Endothelial cell (in vitro differentiated cells): ENCODE data around the gene DIS3L2. TPM values are rescaled to one million over a fixed set of nuclear protein-coding genes. Genes with fewer than 3 reads are reported as not detected.

Source experiments
- DNase-seq: peaks from one replicate; pipeline ENCODE4 v3.0.0; 2021; ENCODE audit warnings: low spot score
- H3K27ac Mint-ChIP-seq: one replicate; pipeline ENCODE4 v1.8.0; 2021; ENCODE audit warnings: mixed read lengths, inconsistent platforms; ENCODE audit not compliant: unreplicated experiment
- H3K27me3 Mint-ChIP-seq: one replicate; pipeline ENCODE4 v1.8.0; 2021; ENCODE audit warnings: mild to moderate bottlenecking, moderate library complexity, mixed read lengths, inconsistent platforms; ENCODE audit not compliant: unreplicated experiment
- H3K36me3 Mint-ChIP-seq: one replicate; pipeline ENCODE4 v1.8.0; 2021; ENCODE audit warnings: mild to moderate bottlenecking, low read depth, mixed read lengths, inconsistent platforms; ENCODE audit not compliant: unreplicated experiment
- H3K4me1 Mint-ChIP-seq: one replicate; pipeline ENCODE4 v1.8.0; 2021; ENCODE audit warnings: mild to moderate bottlenecking, mixed read lengths, inconsistent platforms; ENCODE audit not compliant: unreplicated experiment
- H3K4me3 Mint-ChIP-seq: one replicate; pipeline ENCODE4 v1.8.0; 2021; ENCODE audit warnings: mild to moderate bottlenecking, mixed read lengths, inconsistent platforms; ENCODE audit not compliant: unreplicated experiment
- H3K9me3 Mint-ChIP-seq: one replicate; pipeline ENCODE4 v1.8.0; 2021; ENCODE audit warnings: mixed read lengths, inconsistent platforms; ENCODE audit not compliant: unreplicated experiment
- CTCF ChIP-seq: fragments of 200-600 bp; sonication (generic); IDR thresholded peaks from one replicate; pipeline ENCODE4 v1.5.0; 2021; ENCODE audit warnings: antibody characterized with exemption; ENCODE audit not compliant: unreplicated experiment
- total RNA-seq: library from RNA; stranded (reverse); fragmentation: NEBNext Ultra II Directional; extraction: Animal tissue kit (Norgen Biotek cat#: 25700); gene quantifications from one replicate; pipeline ENCODE4 v1.2.1, GENCODE V29; 2021; ENCODE audit not compliant: unreplicated experiment

The DIS3L2 gene
- total RNA-seq, 1 donor from 2014 or later: 42.1 TPM

GRCh38 chr2:232374356-232374755 is 412.8 kb downstream of the DIS3L2 start:
- Mint-ChIP-seq H3K4me1 (no peaks in the 10 kb centered on the region), H3K9me3 (no peaks in the 10 kb centered on the region), H3K4me3 (no peak overlapping the region), H3K27ac (no peak overlapping the region), H3K36me3 (no peaks in the 10 kb centered on the region), H3K27me3 (peaks cover 2% of the 10 kb centered on the region)
- no peak for DNase-seq
- no peak for TF ChIP-seq CTCF

- no peak overlapping the region for H3K4me3 Mint-ChIP-seq
- H3K4me1 Mint-ChIP-seq: no peaks in the 10 kb centered on the region
- no peaks in the 10 kb centered on the region for H3K9me3 Mint-ChIP-seq
- TF ChIP-seq CTCF: no peak
- no peak overlapping the region for H3K27ac Mint-ChIP-seq
- H3K36me3 Mint-ChIP-seq: no peaks in the 10 kb centered on the region
- peaks cover 2% of the 10 kb centered on the region for H3K27me3 Mint-ChIP-seq
- no peak for DNase-seq
Observed at GRCh38 chr2:232375164-232375563, 413.7 kb downstream of the DIS3L2 start.

GRCh38 chr2:232376260-232376659 is 414.7 kb downstream of the DIS3L2 start:
- TF ChIP-seq CTCF: no peak
- Mint-ChIP-seq H3K9me3 (no peaks in the 10 kb centered on the region), H3K27me3 (peaks cover 2% of the 10 kb centered on the region), H3K4me1 (no peaks in the 10 kb centered on the region), H3K4me3 (no peak overlapping the region), H3K36me3 (no peaks in the 10 kb centered on the region), H3K27ac (no peak overlapping the region)
- no peak for DNase-seq

GRCh38 chr2:232376713-232377112 is 415.2 kb downstream of the DIS3L2 start:
- Mint-ChIP-seq H3K36me3 (no peaks in the 10 kb centered on the region), H3K4me1 (no peaks in the 10 kb centered on the region), H3K27ac (no peak overlapping the region), H3K9me3 (no peaks in the 10 kb centered on the region), H3K4me3 (no peak overlapping the region), H3K27me3 (peaks cover 2% of the 10 kb centered on the region)
- DNase-seq: no peak
- TF ChIP-seq CTCF: no peak

- Mint-ChIP-seq H3K4me1 (peaks cover 2% of the 10 kb centered on the region), H3K27ac (no peak overlapping the region), H3K9me3 (no peaks in the 10 kb centered on the region), H3K4me3 (no peak overlapping the region), H3K27me3 (peaks cover 2% of the 10 kb centered on the region), H3K36me3 (no peaks in the 10 kb centered on the region)
- DNase-seq: no peak
- no peak for TF ChIP-seq CTCF
Observed at GRCh38 chr2:232377319-232377718, 415.8 kb downstream of the DIS3L2 start.
